IMR-90 (cell line): Measurements from ENCODE around the gene ZNF366. TPM values are rescaled to one million over a fixed set of nuclear protein-coding genes. Genes with fewer than 3 reads are reported as not detected.

Source experiments
- ATAC-seq: fragments of 200-7000 bp; cut with Tn5 transposase; 2 replicates; pipeline ENCODE4 v1.9.1; 2020; ENCODE audit warnings: low read depth, mild to moderate bottlenecking, moderate library complexity
- BruUV-seq: library from RNA; stranded (reverse); fragments of 400-500 nt; replicated peaks from 2 replicates; lab custom pipeline; 2021; lab: Mats Ljungman, UMichigan
- CTCF ChIA-PET: fragments of 300-600 bp; formaldehyde crosslinking; extraction: SDS; loops from one replicate; lab custom pipeline; 2021; ENCODE audit warnings: antibody characterized with exemption; lab: Yijun Ruan, JAX
- POLR2A ChIA-PET: fragments of 300-600 bp; sonication (Branson Sonifier 250); formaldehyde crosslinking; loops from one replicate; lab custom pipeline; 2022; ENCODE audit warnings: antibody characterized with exemption; ENCODE audit not compliant: unreplicated experiment; lab: Charles Lee
- DNase-seq: peaks from one replicate; pipeline ENCODE4 v3.0.0; 2013
- H2AFZ ChIP-seq: replicated peaks from 2 replicates; pipeline ENCODE3; 2013; ENCODE audit warnings: low read length, mild to moderate bottlenecking; ENCODE audit not compliant: poor library complexity
- H2AK5ac ChIP-seq: 2 replicates; pipeline ENCODE4 v1.6.1; 2013; ENCODE audit warnings: low read depth, low read length, inconsistent platforms
- H2AK9ac ChIP-seq: replicated peaks from 2 replicates; pipeline ENCODE3; 2013; ENCODE audit warnings: mild to moderate bottlenecking, low read depth, low read length, moderate library complexity; ENCODE audit not compliant: poor library complexity
- H2BK120ac ChIP-seq: 2 replicates; pipeline ENCODE4 v1.6.1; 2013; ENCODE audit warnings: low read depth, low read length, inconsistent platforms
- H2BK15ac ChIP-seq: 3 replicates; pipeline ENCODE4 v1.6.1; 2013; ENCODE audit warnings: low read depth, low read length, inconsistent platforms
- H2BK20ac ChIP-seq: 2 replicates; pipeline ENCODE4 v1.6.1; 2013; ENCODE audit warnings: low read depth, mild to moderate bottlenecking, inconsistent platforms, low read length, moderate library complexity
- H2BK5ac ChIP-seq: 2 replicates; pipeline ENCODE4 v1.6.1; 2013; ENCODE audit warnings: mild to moderate bottlenecking, low read depth, low read length, inconsistent platforms; ENCODE audit not compliant: poor library complexity, severe bottlenecking
- H3K14ac ChIP-seq: replicated peaks from 2 replicates; pipeline ENCODE4 v1.6.1; 2013; ENCODE audit warnings: low read depth, low read length, inconsistent platforms
- H3K18ac ChIP-seq: 2 replicates; pipeline ENCODE4 v1.6.1; 2013; ENCODE audit warnings: low read depth, low read length, control low read depth
- H3K23ac ChIP-seq: 2 replicates; pipeline ENCODE4 v1.6.1; 2013; ENCODE audit warnings: low read depth, low read length, inconsistent platforms
- H3K27ac ChIP-seq: 2 replicates; pipeline ENCODE4 v1.5.1; 2013; ENCODE audit warnings: mild to moderate bottlenecking, control low read depth, low read length; ENCODE audit not compliant: insufficient read depth
- H3K27me3 ChIP-seq: 2 replicates; pipeline ENCODE4 v1.6.1; 2013; ENCODE audit warnings: low read length; ENCODE audit not compliant: control insufficient read depth, insufficient read depth
- H3K36me3 ChIP-seq: 2 replicates; pipeline ENCODE4 v1.6.1; 2013; ENCODE audit warnings: low read length, mixed read lengths; ENCODE audit not compliant: control insufficient read depth, insufficient read depth
- H3K4ac ChIP-seq: 2 replicates; pipeline ENCODE4 v1.6.1; 2013; ENCODE audit warnings: low read depth, low read length, inconsistent platforms
- H3K4me1 ChIP-seq: 2 replicates; pipeline ENCODE4 v1.6.1; 2013; ENCODE audit warnings: low read length, mixed read lengths; ENCODE audit not compliant: control insufficient read depth, insufficient read depth
- H3K4me2 ChIP-seq: 2 replicates; pipeline ENCODE4 v1.6.1; 2013; ENCODE audit warnings: low read depth, mild to moderate bottlenecking, control low read depth, low read length, moderate library complexity
- H3K4me3 ChIP-seq: 2 replicates; pipeline ENCODE4 v1.5.1; 2013; ENCODE audit warnings: low read depth, mild to moderate bottlenecking, control low read depth, low read length, moderate library complexity; ENCODE audit not compliant: insufficient read depth
- H3K56ac ChIP-seq: 2 replicates; pipeline ENCODE4 v1.6.1; 2013; ENCODE audit warnings: low read length, inconsistent platforms; ENCODE audit not compliant: insufficient read depth; ENCODE audit errors: extremely low read depth
- H3K79me1 ChIP-seq, 2 experiments: 2 replicates each; pipeline ENCODE4 v1.6.1; 2013; ENCODE audit warnings: low read length in 2 of 2, inconsistent platforms in 1 of 2, low read depth in 1 of 2
- H3K9ac ChIP-seq: 2 replicates; pipeline ENCODE4 v1.6.1; 2013; ENCODE audit warnings: low read depth, low read length, control low read depth
- H3K9me1 ChIP-seq: 2 replicates; pipeline ENCODE4 v1.6.1; 2013; ENCODE audit warnings: low read length, inconsistent platforms; ENCODE audit not compliant: insufficient read depth
- H3K9me3 ChIP-seq: 2 replicates; pipeline ENCODE4 v1.6.1; 2013; ENCODE audit warnings: low read length; ENCODE audit not compliant: control insufficient read depth, insufficient read depth
- H4K20me1 ChIP-seq: 2 replicates; pipeline ENCODE4 v1.6.1; 2013; ENCODE audit warnings: low read length, inconsistent platforms; ENCODE audit not compliant: insufficient read depth
- H4K5ac ChIP-seq: 2 replicates; pipeline ENCODE4 v1.6.1; 2013; ENCODE audit warnings: mild to moderate bottlenecking, low read depth, low read length, control low read depth
- H4K8ac ChIP-seq, 2 experiments: 2 replicates each; pipeline ENCODE4 v1.6.1; 2013; ENCODE audit warnings: low read depth in 2 of 2, low read length in 2 of 2, control low read depth in 1 of 2, inconsistent platforms in 1 of 2
- H4K91ac ChIP-seq: 2 replicates; pipeline ENCODE4 v1.6.1; 2013; ENCODE audit warnings: low read depth, low read length, inconsistent platforms; ENCODE audit not compliant: insufficient read depth
- BHLHE40 ChIP-seq: fragments of 150-350 bp; IDR thresholded peaks from 2 replicates; pipeline ENCODE4 v1.6.1; 2016; ENCODE audit warnings: mild to moderate bottlenecking, low read depth, low read length
- CEBPB ChIP-seq: IDR thresholded peaks from 2 replicates; pipeline ENCODE4 v1.6.1; 2012; ENCODE audit warnings: low read depth, low read length, improper control_type of control experiment
- CHD1 ChIP-seq: IDR thresholded peaks from 2 replicates; pipeline ENCODE4 v1.6.1; 2012; ENCODE audit warnings: low read depth, low read length, improper control_type of control experiment
- CTCF ChIP-seq: conservative IDR thresholded peaks from 2 replicates; pipeline ENCODE4 v1.5.1; 2012; ENCODE audit warnings: mild to moderate bottlenecking, low read depth, low read length, improper control_type of control experiment
- ELK1 ChIP-seq: fragments of 150-350 bp; IDR thresholded peaks from 2 replicates; pipeline ENCODE4 v1.6.1; 2016; ENCODE audit warnings: low read depth, mild to moderate bottlenecking, low read length, moderate library complexity, borderline replicate concordance
- FOS ChIP-seq: fragments of 150-350 bp; IDR thresholded peaks from 2 replicates; pipeline ENCODE4 v1.6.1; 2016; ENCODE audit warnings: low read depth, low read length
- MAZ ChIP-seq: IDR thresholded peaks from 2 replicates; pipeline ENCODE4 v1.6.1; 2012; ENCODE audit warnings: low read depth, mild to moderate bottlenecking, low read length, improper control_type of control experiment, moderate library complexity, borderline replicate concordance
- MXI1 ChIP-seq: IDR thresholded peaks from 2 replicates; pipeline ENCODE4 v1.6.1; 2012; ENCODE audit warnings: low read depth, mild to moderate bottlenecking, low read length, moderate library complexity, borderline replicate concordance
- RCOR1 ChIP-seq: IDR thresholded peaks from 2 replicates; pipeline ENCODE4 v1.6.1; 2012; ENCODE audit warnings: mild to moderate bottlenecking, low read length, improper control_type of control experiment; ENCODE audit not compliant: insufficient replicate concordance
- RFX5 ChIP-seq: IDR thresholded peaks from 2 replicates; pipeline ENCODE4 v1.8.0; 2012; ENCODE audit warnings: low read depth, mild to moderate bottlenecking, low read length, moderate library complexity
- SMC3 ChIP-seq: fragments of 150-350 bp; IDR thresholded peaks from 2 replicates; pipeline ENCODE4 v1.6.1; 2016; ENCODE audit warnings: low read depth, mild to moderate bottlenecking, antibody characterized with exemption, low read length, moderate library complexity
- USF2 ChIP-seq: fragments of 150-350 bp; IDR thresholded peaks from 2 replicates; pipeline ENCODE4 v1.6.1; 2017; ENCODE audit warnings: mild to moderate bottlenecking, antibody characterized with exemption, low read length, low read depth
- WGBS, 2 experiments: methylation state at CpG; one replicate each; pipeline versions ENCODE4 v1.1.5 to v1.1.7; 2013; ENCODE audit warnings: missing lambda C conversion rate in 2 of 2; ENCODE audit not compliant: insufficient read length in 1 of 2; ENCODE audit errors: extremely low coverage in 2 of 2; 5-methylcytosine and 5-hydroxymethylcytosine counted together
- dilution Hi-C: fragments of 300-500 bp; cut with HindIII; formaldehyde crosslinking; loops from one replicate; pipeline ENCODE4 v1.14.3; 2018; ENCODE audit warnings: low sequenced_read_pairs; ENCODE audit not compliant: unreplicated experiment
- in situ Hi-C: fragments of 300-500 bp; cut with MboI; formaldehyde crosslinking; loops from 3 replicates; pipeline ENCODE4 v1.14.3; 2019; ENCODE audit warnings: low sequenced_read_pairs, inconsistent platforms, mixed read lengths
- intact Hi-C: fragments of 100-400 bp; cut with micrococcal nuclease; formaldehyde crosslinking; loops from 2 replicates; pipeline ENCODE4 v1.10.0; 2022
- polyA plus RNA-seq, 3 experiments: library from polyadenylated mRNA; depleted of rRNA; stranded (reverse); fragments of >200 nt; gene quantifications; 2 replicates each; pipeline ENCODE4 v1.2.3, GENCODE V29; 2012; ENCODE audit warnings: low replicate concordance in 1 of 3
- total RNA-seq: library from RNA; depleted of rRNA; stranded (reverse); fragments of >200 nt; gene quantifications from 2 replicates; pipeline ENCODE4 v1.2.3, GENCODE V29; 2012

ZNF366 gene
- total and polyA plus RNA-seq, 2 of the 4 experiments (the other 2 are of a cell fraction): not detected

GRCh38 chr5:72510610-72511181, 3.5 kb upstream of the ZNF366 start:
- Histone ChIP-seq H2AK9ac (no peak overlapping the region), H2AK5ac (peak overlapping the region; percentile 2; the same call in 1 of the 2 replicates), H3K18ac (no peak overlapping the region; the same call in 1 of the 2 replicates), H4K20me1 (no peaks in the 10 kb centered on the region), H3K4me1 (peaks cover 12% of the 10 kb centered on the region), H2BK5ac (peak overlapping the region; percentile 26), H3K79me1 (no peaks in the 10 kb centered on the region), H3K56ac (no peak overlapping the region), H4K91ac (peak overlapping the region; percentile 2), H2BK120ac (peak overlapping the region; percentile 41), H3K36me3 (no peaks in the 10 kb centered on the region), H3K27me3 (no peaks in the 10 kb centered on the region), H3K9me3 (no peaks in the 10 kb centered on the region), H3K23ac (no peak overlapping the region), H3K4me3 (no peak overlapping the region), H4K8ac (peak overlapping the region; percentile 30 to 68; a peak in 3 of 4 replicates), H2AFZ (peak overlapping the region; percentile 61), H3K14ac (peak overlapping the region; percentile 8; the same call in 1 of the 2 replicates), H2BK15ac (peak overlapping the region; percentile 24), H3K4ac (peak overlapping the region; percentile 44; the same call in 1 of the 2 replicates), H3K9me1 (peaks cover 14% of the 10 kb centered on the region), H3K4me2 (peak overlapping the region; percentile 40), H3K9ac (no peak overlapping the region), H2BK20ac (peak overlapping the region; percentile 52; the same call in 1 of the 2 replicates), H3K27ac (peak overlapping the region; percentile 16), H4K5ac (0 out of 2 replicates have a peak overlapping the region, but pooled peaks have one; percentile 3)
- no TSS peak for BruUV-seq
- DNase-seq (peak; percentile 86), ATAC-seq (peak; percentile 82)
- ChIA-PET POLR2A (no interaction called here), CTCF (interaction anchor here (2.4 kb wide), 1 partner anchor 12 kb away, joined by 6 read pairs; no protein-coding TSS in a partner anchor)
- in situ Hi-C loops: loop anchor here (25.0 kb wide), 1 partner anchor 148 kb away; no protein-coding TSS in a partner anchor
- intact Hi-C loops: no loop called here
- no peak for TF ChIP-seq USF2
- TF ChIP-seq BHLHE40: no peak
- no peak for TF ChIP-seq RCOR1
- peak; percentile 10; the same call in 1 of the 2 replicates for TF ChIP-seq FOS
- TF ChIP-seq RFX5: no peak
- TF ChIP-seq CTCF: no peak
- TF ChIP-seq MXI1: no peak; the same call in 1 of the 2 replicates
- TF ChIP-seq ELK1: no peak
- TF ChIP-seq SMC3: 0 out of 2 replicates have a peak, but pooled peaks have one; percentile 5
- TF ChIP-seq CHD1: no peak
- TF ChIP-seq MAZ: no peak
- no peak for TF ChIP-seq CEBPB
- dilution Hi-C loops: no loop called here
- WGBS, 2 experiments: 0% methylated on average over 1 of the region's 8 CpGs; no CpG with 5 or more reads in 1 of the 2 experiments
